Dermis microvascular lymphatic vessel endothelial cell (primary cell): ENCODE results near the gene ATRN. TPM values are rescaled to one million over a fixed set of nuclear protein-coding genes. Genes with fewer than 3 reads are reported as not detected.
A peak's percentile ranks its signal among the peaks of the same experiment; 100 is the strongest.
"Not testable (repeated sequence)": the region's sequence is repeated elsewhere in the genome, so short reads cannot be mapped to it uniquely, and the experiment has no call there.

Experiments
- DNase-seq, 2 donors: peaks; one replicate each; pipeline versions ENCODE4 v3.0.0 to v3.0.0-alpha.2; 2010; ENCODE audit warnings: low read depth in 2 of 2
- total RNA-seq: library from RNA; depleted of rRNA; stranded (reverse); fragments of >200 nt; gene quantifications from 2 replicates; pipeline ENCODE4 v1.2.1, GENCODE V29; 2014

Gene ATRN
- total RNA-seq, 1 donor from 2014 or later, result 25.0 TPM

GRCh38 chr20:3465301-3465700 is 5.5 kb upstream of the ATRN start:
- no peak for DNase-seq

- no peak for DNase-seq
These were observed 601 bp upstream of the ATRN start for GRCh38 chr20:3470208-3470626.

GRCh38 chr20:3471397-3472021 is 691 bp downstream of the ATRN start:
- no peak for DNase-seq

- no peak for DNase-seq
These were observed 1.3 kb downstream of the ATRN start for GRCh38 chr20:3472105-3472504.

GRCh38 chr20:3473324-3473723 is 2.5 kb downstream of the ATRN start:
- DNase-seq, result no peak

- DNase-seq, result no peak
These were observed 3.1 kb downstream of the ATRN start for GRCh38 chr20:3473944-3474343.

GRCh38 chr20:3477003-3477860 is 6.4 kb downstream of the ATRN start:
- not testable (repeated sequence) for DNase-seq

- no peak for DNase-seq
These were observed 7.2 kb downstream of the ATRN start for GRCh38 chr20:3477861-3478544.

- no peak for DNase-seq
These were observed 8.2 kb downstream of the ATRN start for GRCh38 chr20:3479025-3479424.

GRCh38 chr20:3479759-3480615 is 9.2 kb downstream of the ATRN start:
- DNase-seq, result no peak

GRCh38 chr20:3483309-3483708 is 12.5 kb downstream of the ATRN start:
- no peak for DNase-seq

- no peak for DNase-seq
These were observed 13.0 kb downstream of the ATRN start for GRCh38 chr20:3483784-3484183.

GRCh38 chr20:3485913-3486312 is 15.1 kb downstream of the ATRN start:
- DNase-seq, result no peak

- no peak for DNase-seq
These were observed 16.0 kb downstream of the ATRN start for GRCh38 chr20:3486850-3487249.

- DNase-seq, result no peak
These were observed 21.9 kb downstream of the ATRN start for GRCh38 chr20:3492669-3493068.

- no peak for DNase-seq
These were observed 23.4 kb downstream of the ATRN start for GRCh38 chr20:3494218-3494617.

GRCh38 chr20:3502878-3503277 is 32.1 kb downstream of the ATRN start:
- no peak for DNase-seq

- no peak for DNase-seq
These were observed 34.3 kb downstream of the ATRN start for GRCh38 chr20:3505148-3505547.

- DNase-seq, result no peak
These were observed 38.2 kb downstream of the ATRN start for GRCh38 chr20:3509064-3509463.

GRCh38 chr20:3510110-3510509 is 39.3 kb downstream of the ATRN start:
- peak in 1 of 2 donors; percentile 3 for DNase-seq

- DNase-seq, result not testable (repeated sequence)
These were observed 41.4 kb downstream of the ATRN start for GRCh38 chr20:3512239-3512638.
